Stimulated activated CD4-positive, alpha-beta T cell treated with anti-CD3 and anti-CD28 coated beads, TNF-alpha, amount 100 ng/mL, for 24 hours (primary cell): ENCODE results near the gene NT5C1B.

ENCODE experiments used
- DNase-seq, 3 experiments: peaks; one replicate each; pipeline ENCODE4 v3.0.0-alpha.2; 2020; ENCODE audit warnings: low read depth in 3 of 3

Gene NT5C1B

GRCh38 chr2:18599509-18600254 is 10.3 kb upstream of the NT5C1B start:
- no peak for DNase-seq

GRCh38 chr2:18598848-18599484 is 9.6 kb upstream of the NT5C1B start:
- no peak for DNase-seq

- no peak for DNase-seq
Observed at GRCh38 chr2:18597618-18598017, 8.2 kb upstream of the NT5C1B start.

- no peak for DNase-seq
Observed at GRCh38 chr2:18596993-18597392, 7.6 kb upstream of the NT5C1B start.

GRCh38 chr2:18593496-18593895 is 4.1 kb upstream of the NT5C1B start:
- DNase-seq: no peak

GRCh38 chr2:18592372-18592771 is 3.0 kb upstream of the NT5C1B start:
- DNase-seq: no peak

GRCh38 chr2:18588802-18589201 is 567 bp downstream of the NT5C1B start:
- no peak for DNase-seq

- no peak for DNase-seq
Observed at GRCh38 chr2:18588049-18588448, 1.3 kb downstream of the NT5C1B start.

GRCh38 chr2:18585526-18585925 is 3.8 kb downstream of the NT5C1B start:
- no peak for DNase-seq

GRCh38 chr2:18584608-18584954 is 4.8 kb downstream of the NT5C1B start:
- DNase-seq: no peak

- DNase-seq: no peak
Observed at GRCh38 chr2:18583905-18584607, 5.3 kb downstream of the NT5C1B start.

GRCh38 chr2:18580606-18581005 is 8.8 kb downstream of the NT5C1B start:
- DNase-seq: no peak

GRCh38 chr2:18578033-18578432 is 11.3 kb downstream of the NT5C1B start:
- DNase-seq: no peak

GRCh38 chr2:18566145-18566769 is 23.1 kb downstream of the NT5C1B start:
- DNase-seq: no peak

- no peak for DNase-seq
Observed at GRCh38 chr2:18560797-18561085, 28.6 kb downstream of the NT5C1B start.

- peak; percentile 85 to 89 (median 85) for DNase-seq
Observed at GRCh38 chr2:18560031-18560796, 29.2 kb downstream of the NT5C1B start, which contains the start of gene RDH14. RDH14 (minus strand) TSS chr2:18560653; CDS start chr2:18560572, 81 bp downstream.

GRCh38 chr2:18559531-18560030 is 29.8 kb downstream of the NT5C1B start:
- DNase-seq: no peak

GRCh38 chr2:18558458-18558857 is 30.9 kb downstream of the NT5C1B start:
- no peak for DNase-seq

- DNase-seq: no peak
Observed at GRCh38 chr2:18557121-18557520, 32.2 kb downstream of the NT5C1B start.

- DNase-seq: no peak
Observed at GRCh38 chr2:18552351-18553077, 36.9 kb downstream of the NT5C1B start.

- no peak for DNase-seq
Observed at GRCh38 chr2:18551623-18552022, 37.7 kb downstream of the NT5C1B start.
